K562 (cell line): ENCODE measurements around the gene BIRC6. TPM values are rescaled to one million over a fixed set of nuclear protein-coding genes. Genes with fewer than 3 reads are reported as not detected.
A peak's percentile ranks its signal among the peaks of the same experiment; 100 is the strongest.

Experiments
- CBX8 ChIP-seq: fragments of 200-600 bp; sonication (generic); IDR thresholded peaks from 2 replicates; pipeline ENCODE4 v1.6.1; 2012; ENCODE audit warnings: borderline replicate concordance, mixed run types, low read depth, mild to moderate bottlenecking, moderate library complexity, mixed read lengths, low read length, control low read depth, inconsistent platforms; ENCODE audit not compliant: poor library complexity, severe bottlenecking; ENCODE audit errors: extremely low read depth
- ERF ChIP-seq: fragments of 450-650 bp; formaldehyde crosslinking; IDR thresholded peaks from 2 replicates; pipeline ENCODE4 v1.4.0; 2020; ENCODE audit warnings: mild to moderate bottlenecking, mixed read lengths
- FOXA1 ChIP-seq: fragments of 450-650 bp; IDR thresholded peaks from 2 replicates; pipeline ENCODE4 v1.6.1; 2016; ENCODE audit warnings: mild to moderate bottlenecking, borderline replicate concordance
- GTF2F1 ChIP-seq: IDR thresholded peaks from 2 replicates; pipeline ENCODE4 v1.6.1; 2011; ENCODE audit warnings: low read depth, low read length, improper control_type of control experiment
- JUNB ChIP-seq: fragments of 450-650 bp; formaldehyde crosslinking; conservative IDR thresholded peaks from 2 replicates; pipeline ENCODE4 v1.4.0; 2020; ENCODE audit warnings: mild to moderate bottlenecking
- MLLT1 ChIP-seq, 2 experiments: fragments of 450-650 bp; IDR thresholded peaks; 2 replicates each; pipeline ENCODE4 v1.6.1; 2016
- NCOA1 ChIP-seq: fragments of 450-650 bp; IDR thresholded peaks from 2 replicates; pipeline ENCODE4 v1.6.1; 2016; ENCODE audit warnings: low read depth
- NCOR1 ChIP-seq: fragments of 450-650 bp; IDR thresholded peaks from 2 replicates; pipeline ENCODE4 v1.6.1; 2016; ENCODE audit warnings: mild to moderate bottlenecking, moderate library complexity
- NFRKB ChIP-seq: fragments of 450-650 bp; IDR thresholded peaks from 2 replicates; pipeline ENCODE4 v1.6.1; 2016; ENCODE audit warnings: low read depth
- PHTF2 ChIP-seq: fragments of 250-450 bp; sonication (Bioruptor Pico); IDR thresholded peaks from 2 replicates; pipeline ENCODE4 v1.5.0; 2021; ENCODE audit warnings: mild to moderate bottlenecking
- PTTG1 ChIP-seq: fragments of 450-650 bp; IDR thresholded peaks from 2 replicates; pipeline ENCODE4 v1.6.1; 2016; ENCODE audit warnings: low read depth, mild to moderate bottlenecking, missing genetic modification characterization, missing compliant biosample characterization
- SREBF2 ChIP-seq: sonication (generic); formaldehyde crosslinking; IDR thresholded peaks from 2 replicates; pipeline ENCODE4 v1.4.0; 2020; ENCODE audit warnings: mild to moderate bottlenecking, missing genetic modification reagents
- SUPT5H ChIP-seq: fragments of 450-650 bp; IDR thresholded peaks from 2 replicates; pipeline ENCODE4 v1.6.1; 2016
- TFAM ChIP-seq: fragments of 250-450 bp; sonication (Bioruptor Pico); conservative IDR thresholded peaks from 2 replicates; pipeline ENCODE4 v1.5.0; 2021; ENCODE audit warnings: mild to moderate bottlenecking, moderate library complexity
- THAP12 ChIP-seq: fragments of 250-450 bp; sonication (Bioruptor Pico); IDR thresholded peaks from 2 replicates; pipeline ENCODE4 v1.9.0; 2021; ENCODE audit warnings: mild to moderate bottlenecking, inconsistent platforms
- ZBTB1 ChIP-seq: sonication (generic); formaldehyde crosslinking; IDR thresholded peaks from 2 replicates; pipeline ENCODE4 v1.8.1; 2023; ENCODE audit warnings: missing genetic modification reagents, low read depth, mild to moderate bottlenecking, borderline replicate concordance
- ZNF23 ChIP-seq: fragments of 250-450 bp; sonication (Bioruptor Pico); IDR thresholded peaks from 2 replicates; pipeline ENCODE4 v1.4.0; 2020; ENCODE audit warnings: mild to moderate bottlenecking
- ZNF253 ChIP-seq: fragments of 250-450 bp; sonication (Bioruptor Pico); conservative IDR thresholded peaks from 2 replicates; pipeline ENCODE4 v1.6.1; 2021; ENCODE audit warnings: mild to moderate bottlenecking
- ZNF780A ChIP-seq: fragments of 250-450 bp; sonication (Bioruptor Pico); IDR thresholded peaks from 2 replicates; pipeline ENCODE4 v1.5.0; 2021; ENCODE audit warnings: mild to moderate bottlenecking
- polyA plus RNA-seq, 8 experiments: library from polyadenylated mRNA; depleted of rRNA in 4 of 8; stranded (reverse) in 5 of 8; unstranded in 3 of 8; fragments of >200 nt; fragmentation: Nextera tagmentation in 2 of 8; fragmentation: Illumina TruSeq in 1 of 8; extraction: Ambion mirVana in 2 of 8; extraction: Trizol in 1 of 8; gene quantifications; 2 replicates each; pipeline versions ENCODE4 v1.2.1 to v1.2.3, GENCODE V29; 2011 to 2014; ENCODE audit warnings: inconsistent platforms in 1 of 8, missing spikeins in 1 of 8
- total RNA-seq, 7 experiments: library from RNA; depleted of rRNA in 6 of 7; stranded (reverse); fragments of >200 nt in 6 of 7; fragmentation: Illumina TruSeq in 2 of 7; extraction: Trizol in 2 of 7; gene quantifications; 2 replicates each; pipeline versions ENCODE4 v1.2.1 to v1.2.3, GENCODE V29; 2011 to 2021; ENCODE audit warnings: low replicate concordance in 1 of 7
- TF ChIP-seq, protein P1 (sequence below): sonication (generic); formaldehyde crosslinking; IDR thresholded peaks from 2 replicates; pipeline ENCODE4 v1.8.1; 2023; ENCODE audit warnings: mild to moderate bottlenecking, missing genetic modification reagents
- TF ChIP-seq, protein P2 (sequence below): IDR thresholded peaks from 3 replicates; pipeline ENCODE4 v1.6.1; 2011; ENCODE audit warnings: borderline replicate concordance, mild to moderate bottlenecking; ENCODE audit not compliant: insufficient read length, insufficient read depth

Gene BIRC6
- total and polyA plus RNA-seq, 9 of the 15 experiments (the other 6 are each of a cell fraction or from before 2014, with no cell fraction given): 18.8 to 110 (median 49.8) TPM

DNA sequence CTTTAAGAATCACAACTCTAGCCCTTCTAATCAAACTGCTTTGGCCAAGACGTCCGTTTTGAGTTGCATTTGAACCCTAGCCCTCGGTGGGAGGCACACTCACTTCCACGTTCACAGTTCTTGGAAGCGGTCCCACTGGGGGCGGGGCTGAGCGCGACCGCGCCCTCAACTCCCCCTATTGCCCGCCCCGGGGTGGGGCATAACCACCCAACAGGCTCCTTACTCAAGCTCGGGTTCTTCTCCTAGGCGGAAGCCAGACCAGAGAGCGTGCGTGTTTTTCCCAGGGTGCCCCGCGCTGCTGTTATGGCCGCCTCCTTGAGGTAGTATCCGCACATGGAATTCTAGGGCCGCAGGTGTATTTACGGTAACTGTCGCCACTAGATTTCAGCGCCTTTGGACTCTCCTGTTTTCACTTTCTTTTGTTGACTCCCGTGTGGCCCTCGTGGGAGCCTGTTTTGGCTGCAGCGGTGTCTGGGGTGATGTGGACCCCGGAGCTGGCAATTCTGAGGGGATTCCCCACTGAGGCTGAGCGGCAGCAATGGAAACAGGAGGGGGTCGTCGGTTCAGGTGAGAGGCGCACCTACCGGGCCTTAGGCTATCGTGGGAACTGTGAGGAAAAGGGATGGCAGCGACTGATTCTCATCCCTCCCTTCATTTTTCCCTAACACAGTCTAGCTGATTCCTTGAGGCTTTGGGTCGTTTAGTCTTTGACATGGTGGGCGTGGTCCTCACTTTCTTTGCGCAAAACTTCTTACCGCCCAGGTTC is 271.2 kb downstream of the BIRC6 start, which contains the start of gene TTC27 (continued):
- TF ChIP-seq, protein P1, sequence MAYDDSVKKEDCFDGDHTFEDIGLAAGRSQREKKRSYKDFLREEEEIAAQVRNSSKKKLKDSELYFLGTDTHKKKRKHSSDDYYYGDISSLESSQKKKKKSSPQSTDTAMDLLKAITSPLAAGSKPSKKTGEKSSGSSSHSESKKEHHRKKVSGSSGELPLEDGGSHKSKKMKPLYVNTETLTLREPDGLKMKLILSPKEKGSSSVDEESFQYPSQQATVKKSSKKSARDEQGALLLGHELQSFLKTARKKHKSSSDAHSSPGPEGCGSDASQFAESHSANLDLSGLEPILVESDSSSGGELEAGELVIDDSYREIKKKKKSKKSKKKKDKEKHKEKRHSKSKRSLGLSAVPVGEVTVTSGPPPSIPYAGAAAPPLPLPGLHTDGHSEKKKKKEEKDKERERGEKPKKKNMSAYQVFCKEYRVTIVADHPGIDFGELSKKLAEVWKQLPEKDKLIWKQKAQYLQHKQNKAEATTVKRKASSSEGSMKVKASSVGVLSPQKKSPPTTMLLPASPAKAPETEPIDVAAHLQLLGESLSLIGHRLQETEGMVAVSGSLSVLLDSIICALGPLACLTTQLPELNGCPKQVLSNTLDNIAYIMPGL (CRISPR knock-in tag): no peak
- TF ChIP-seq JUNB (no peak), ERF (CRISPR knock-in tag) (0 out of 2 replicates have a peak, but pooled peaks have one; percentile 56), TFAM (CRISPR knock-in tag) (no peak), CBX8 (no peak), THAP12 (CRISPR knock-in tag) (no peak), GTF2F1 (0 out of 2 replicates have a peak, but pooled peaks have one; percentile 28), ZNF23 (no peak), SUPT5H (peak; percentile 66), ZBTB1 (CRISPR knock-in tag) (no peak), NFRKB (no peak), MLLT1 (IDR thresholded peaks at IDR 0.05) (no peak), NCOA1 (no peak), ZNF780A (CRISPR knock-in tag) (no peak), PTTG1 (tag) (no peak), FOXA1 (no peak), ZNF253 (CRISPR knock-in tag) (no peak), SREBF2 (CRISPR knock-in tag) (no peak), PHTF2 (CRISPR knock-in tag) (no peak), NCOR1 (no peak)
- TF ChIP-seq, protein P2, sequence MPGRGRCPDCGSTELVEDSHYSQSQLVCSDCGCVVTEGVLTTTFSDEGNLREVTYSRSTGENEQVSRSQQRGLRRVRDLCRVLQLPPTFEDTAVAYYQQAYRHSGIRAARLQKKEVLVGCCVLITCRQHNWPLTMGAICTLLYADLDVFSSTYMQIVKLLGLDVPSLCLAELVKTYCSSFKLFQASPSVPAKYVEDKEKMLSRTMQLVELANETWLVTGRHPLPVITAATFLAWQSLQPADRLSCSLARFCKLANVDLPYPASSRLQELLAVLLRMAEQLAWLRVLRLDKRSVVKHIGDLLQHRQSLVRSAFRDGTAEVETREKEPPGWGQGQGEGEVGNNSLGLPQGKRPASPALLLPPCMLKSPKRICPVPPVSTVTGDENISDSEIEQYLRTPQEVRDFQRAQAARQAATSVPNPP: no peak
